Dermis microvascular lymphatic vessel endothelial cell (primary cell): ENCODE measurements around the gene GRPEL1. TPM values are rescaled to one million over a fixed set of nuclear protein-coding genes. Genes with fewer than 3 reads are reported as not detected.
"Not testable (repeated sequence)": the region's sequence is repeated elsewhere in the genome, so short reads cannot be mapped to it uniquely, and the experiment has no call there.

Experiments
- DNase-seq, 2 donors: peaks; one replicate each; pipeline versions ENCODE4 v3.0.0 to v3.0.0-alpha.2; 2010; ENCODE audit warnings: low read depth in 2 of 2
- total RNA-seq: library from RNA; depleted of rRNA; stranded (reverse); fragments of >200 nt; gene quantifications from 2 replicates; pipeline ENCODE4 v1.2.1, GENCODE V29; 2014

GRPEL1 gene
- total RNA-seq, 1 donor from 2014 or later = 18.7 TPM

DNA sequence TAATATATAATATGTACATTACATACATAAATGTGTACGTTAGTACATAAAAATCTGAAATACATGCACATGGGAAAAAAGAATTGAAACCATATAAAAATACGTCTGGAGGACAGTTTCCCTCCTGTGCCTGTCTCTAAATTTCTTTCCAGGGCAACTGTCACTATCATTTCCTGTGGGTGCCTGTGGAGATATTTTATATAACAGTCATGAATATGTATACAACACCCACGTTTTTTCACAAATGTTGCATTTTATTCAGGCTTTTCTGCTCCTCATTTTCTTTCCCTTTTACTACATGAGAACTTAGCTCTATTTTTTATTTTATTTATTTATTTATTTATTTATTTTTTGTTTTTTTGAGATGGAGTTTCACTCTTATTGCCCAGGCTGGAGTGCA lies 24.2 kb upstream of the GRPEL1 start:
- no peak for DNase-seq

DNA sequence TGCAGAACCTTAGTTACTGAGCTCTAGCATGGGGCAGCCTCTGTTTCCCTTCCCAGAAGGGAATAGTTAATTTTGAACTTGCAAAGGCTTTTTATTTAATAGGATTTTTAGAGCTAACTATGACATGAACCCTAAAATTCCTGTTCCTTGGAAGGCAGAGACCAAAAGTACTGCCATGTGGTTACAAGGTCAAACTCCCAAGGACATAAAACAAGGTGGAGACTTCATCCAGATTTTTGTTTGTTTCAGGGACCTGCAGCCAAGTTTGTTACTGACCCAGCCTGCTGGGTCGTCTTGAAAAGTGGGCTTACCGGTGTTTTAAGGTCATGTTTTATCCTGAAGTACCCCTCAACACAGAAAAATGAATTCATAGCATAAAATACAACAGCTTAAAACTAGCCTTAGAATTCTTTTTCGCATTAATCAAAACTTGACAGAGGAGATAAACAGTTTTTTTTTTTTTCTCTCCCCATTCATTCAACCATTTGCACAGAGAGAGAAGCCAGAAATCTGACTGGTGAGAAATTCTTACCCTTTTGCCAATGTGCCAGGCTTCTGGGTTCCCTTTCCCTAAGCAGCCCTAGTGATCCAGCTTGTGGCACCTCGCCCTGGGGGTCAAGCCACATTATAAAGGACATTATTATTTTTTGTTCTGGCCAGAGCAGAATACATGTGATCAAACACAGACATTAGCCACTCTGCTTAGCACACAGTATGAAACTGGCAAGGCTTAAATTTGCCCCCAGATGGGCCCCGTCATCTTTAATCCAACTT lies 21.5 kb upstream of the GRPEL1 start:
- no peak for DNase-seq

DNA sequence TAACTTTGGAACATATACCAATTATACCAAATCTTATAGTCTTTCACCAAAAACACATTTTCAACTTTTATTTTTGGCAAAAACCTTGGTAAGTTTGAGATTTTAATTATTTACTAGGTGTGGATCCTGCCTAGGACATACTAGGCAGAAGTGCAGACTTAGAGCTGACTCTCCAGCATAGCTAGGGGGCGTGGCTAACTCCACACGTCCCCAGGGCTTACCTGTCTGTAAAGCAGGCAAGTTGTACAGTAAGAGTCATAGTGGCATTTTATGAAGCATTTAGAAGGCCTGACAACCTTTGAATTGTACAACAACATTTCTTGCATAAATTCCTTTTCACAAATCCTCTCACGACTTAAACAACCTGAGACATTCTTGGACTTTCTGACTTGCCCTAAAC lies 19.2 kb upstream of the GRPEL1 start:
- no peak for DNase-seq

DNA sequence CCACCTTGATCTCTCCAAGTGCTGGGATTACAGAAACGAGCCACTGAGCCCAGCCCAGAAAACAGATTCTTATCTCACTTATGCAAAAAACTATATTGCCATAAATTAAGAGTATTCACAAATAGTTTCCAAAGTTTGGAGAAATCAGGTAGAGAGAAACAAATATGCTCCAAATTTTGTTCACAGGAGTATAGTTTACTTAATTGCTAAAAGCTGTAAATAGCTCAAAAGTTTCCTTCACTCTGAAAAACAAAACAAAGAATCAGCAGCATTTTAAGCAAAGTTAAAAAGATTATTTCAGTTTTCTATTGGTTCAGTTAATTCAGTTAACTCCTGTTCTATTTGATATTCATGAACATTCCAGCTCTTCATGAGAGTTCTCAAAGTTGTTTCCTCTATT lies 18.5 kb upstream of the GRPEL1 start:
- DNase-seq = no peak

DNA sequence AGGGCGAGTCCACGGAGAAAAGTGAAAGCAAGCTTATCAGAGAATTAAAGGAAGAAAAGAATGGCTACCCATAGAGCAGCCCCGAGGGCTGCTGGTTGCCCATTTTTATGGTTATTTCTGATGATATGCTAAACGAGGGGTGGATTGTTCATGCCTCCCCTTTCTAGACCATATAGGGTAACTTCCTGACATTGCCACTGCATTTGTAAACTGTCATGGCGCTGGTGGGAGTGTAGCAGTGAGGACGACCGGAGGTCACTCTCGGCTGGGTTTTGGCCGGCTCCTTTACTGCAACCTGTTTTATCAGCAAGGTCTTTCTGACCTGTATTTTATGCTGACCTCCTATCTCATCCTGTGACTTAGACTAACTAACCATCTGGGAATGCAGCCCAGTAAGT lies 16.7 kb upstream of the GRPEL1 start:
- not testable (repeated sequence) for DNase-seq

DNA sequence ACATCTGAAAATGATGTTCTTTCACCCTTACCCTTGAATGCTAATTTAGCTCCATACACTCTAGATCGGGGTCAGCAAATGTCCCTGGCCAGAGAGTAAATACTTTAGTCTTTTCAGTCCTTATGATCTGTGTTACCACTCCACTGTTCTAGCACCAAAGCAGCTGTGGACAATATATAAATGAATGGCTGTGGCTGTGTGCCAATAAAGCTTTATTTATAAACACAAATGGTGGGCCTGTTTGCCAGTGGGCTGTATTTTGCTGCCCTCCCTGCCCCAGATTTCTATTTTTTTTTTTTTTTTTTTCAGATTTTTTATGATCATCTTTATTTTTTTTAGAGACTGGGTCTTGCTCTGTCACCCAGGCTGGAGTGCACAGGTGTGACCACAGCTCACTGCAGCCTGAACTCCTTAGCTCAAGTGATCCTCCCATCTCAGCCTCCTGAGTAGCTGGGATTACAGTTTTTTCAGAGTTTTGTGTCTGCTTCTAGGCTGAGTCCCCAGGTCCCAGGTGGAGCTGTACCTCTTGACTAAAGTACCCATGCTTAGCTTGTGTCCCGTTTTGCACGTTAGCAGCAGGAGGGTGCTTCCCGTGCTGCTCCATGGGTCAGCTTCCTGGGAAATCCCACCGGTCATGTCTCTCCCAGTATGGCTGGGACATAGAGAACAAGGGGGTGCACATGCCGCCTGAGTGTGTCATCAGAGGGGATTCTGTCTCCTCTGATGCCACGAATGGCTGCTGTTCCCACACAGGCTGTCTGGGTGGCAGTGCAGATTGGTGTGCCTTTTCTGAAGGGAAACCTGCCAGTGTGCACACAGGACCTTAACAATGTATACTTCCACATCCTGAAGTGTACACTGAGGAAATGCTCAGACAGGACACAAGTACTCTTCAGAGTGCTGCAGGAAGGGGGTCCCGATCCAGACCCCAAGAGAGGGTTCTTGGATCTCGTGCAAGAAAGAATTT lies 16.0 kb upstream of the GRPEL1 start:
- no peak for DNase-seq

DNA sequence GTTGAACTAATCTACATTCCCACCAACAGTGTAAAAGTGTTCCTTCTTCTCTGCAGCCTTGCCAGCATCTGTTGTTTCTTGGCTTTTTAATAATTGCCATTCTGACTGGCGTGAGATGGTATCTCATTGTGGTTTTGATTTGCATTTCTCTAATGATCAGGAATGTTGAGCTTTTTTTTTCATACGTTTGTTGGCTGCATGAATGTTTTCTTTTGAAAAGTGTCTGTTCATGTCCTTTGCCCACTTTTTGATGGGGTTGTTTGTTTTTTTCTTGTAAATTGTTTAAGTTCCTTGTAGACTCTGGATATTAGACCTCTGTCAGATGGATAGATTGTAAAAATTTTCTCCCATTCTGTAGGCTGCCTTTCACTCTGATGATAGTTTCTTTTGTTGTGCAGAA lies 12.0 kb upstream of the GRPEL1 start:
- DNase-seq = not testable (repeated sequence)

DNA sequence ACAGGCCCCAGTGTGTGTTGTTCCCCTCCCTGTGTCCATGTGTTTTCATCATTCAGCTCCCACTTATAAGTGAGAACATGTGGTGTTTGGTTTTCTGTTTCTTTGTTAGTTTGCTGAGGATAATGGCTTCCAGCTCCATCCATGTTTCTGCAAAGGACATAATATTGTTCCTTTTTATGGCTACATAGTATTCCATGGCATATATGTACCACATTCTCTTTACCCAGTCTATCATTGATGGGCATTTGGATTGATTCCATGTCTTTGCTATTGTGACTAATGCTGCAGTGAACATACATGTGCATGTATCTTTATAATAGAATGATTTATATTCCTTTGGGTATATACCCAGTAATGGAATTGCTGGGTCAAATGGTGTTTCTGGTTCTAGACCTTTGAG lies 11.6 kb upstream of the GRPEL1 start:
- DNase-seq = not testable (repeated sequence)

DNA sequence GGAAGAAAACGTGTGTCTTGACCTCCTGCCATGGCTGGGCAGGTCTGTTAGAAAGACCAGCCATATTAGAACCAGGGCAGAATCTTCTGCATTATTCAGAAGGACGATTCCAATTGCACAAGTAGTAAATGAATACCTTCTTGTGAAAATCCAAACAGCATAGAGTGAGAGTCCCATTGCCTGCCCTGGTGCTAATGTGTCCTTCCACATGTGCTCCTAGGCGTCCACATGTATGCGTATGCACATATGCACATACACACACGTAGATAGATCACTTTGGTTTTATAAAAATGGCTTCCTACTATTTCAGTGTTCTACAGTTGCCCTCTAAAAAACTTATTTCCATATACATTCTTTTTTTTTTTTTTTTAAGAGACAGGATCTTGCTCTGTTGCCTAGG lies 10.2 kb upstream of the GRPEL1 start:
- DNase-seq = no peak

DNA sequence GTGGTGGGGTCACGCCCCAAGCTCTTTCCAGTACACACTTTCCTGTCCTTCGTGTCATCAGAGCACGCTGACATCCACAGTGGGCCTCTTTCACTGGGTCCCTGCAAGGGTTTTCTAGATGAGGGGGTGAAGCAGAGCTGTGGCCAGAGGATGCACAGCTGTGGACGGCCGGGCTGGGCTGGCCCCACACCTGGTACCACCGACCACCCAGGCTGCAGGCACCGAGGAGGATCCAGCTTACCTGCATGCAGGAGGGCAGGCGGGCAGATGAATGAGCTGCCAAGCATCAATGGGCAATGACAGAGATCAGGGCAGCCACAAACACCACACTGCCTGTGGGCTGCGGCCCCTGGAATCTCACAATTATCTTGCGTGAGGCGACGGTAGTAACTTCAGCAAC lies 9.5 kb upstream of the GRPEL1 start:
- DNase-seq = no peak

DNA sequence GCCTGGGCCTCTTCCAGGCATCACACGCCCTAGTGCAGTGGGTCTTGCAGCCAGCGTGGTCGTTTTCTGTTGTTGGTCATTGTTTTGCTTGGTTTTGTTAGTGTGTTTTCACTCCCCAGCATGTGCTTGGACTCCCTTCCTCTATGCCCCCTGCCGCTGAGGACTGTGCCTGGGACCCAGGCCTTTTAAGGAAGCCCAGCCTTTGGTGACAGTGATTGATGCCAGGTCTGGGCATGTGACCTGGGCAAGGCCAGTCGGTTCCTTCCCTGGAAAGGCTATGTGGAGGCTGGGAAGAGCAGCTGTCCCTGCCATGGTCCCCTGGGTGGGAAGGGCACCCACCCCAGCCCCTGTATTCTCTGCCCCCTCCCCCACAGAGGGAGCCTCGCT lies 8.8 kb upstream of the GRPEL1 start:
- no peak for DNase-seq

DNA sequence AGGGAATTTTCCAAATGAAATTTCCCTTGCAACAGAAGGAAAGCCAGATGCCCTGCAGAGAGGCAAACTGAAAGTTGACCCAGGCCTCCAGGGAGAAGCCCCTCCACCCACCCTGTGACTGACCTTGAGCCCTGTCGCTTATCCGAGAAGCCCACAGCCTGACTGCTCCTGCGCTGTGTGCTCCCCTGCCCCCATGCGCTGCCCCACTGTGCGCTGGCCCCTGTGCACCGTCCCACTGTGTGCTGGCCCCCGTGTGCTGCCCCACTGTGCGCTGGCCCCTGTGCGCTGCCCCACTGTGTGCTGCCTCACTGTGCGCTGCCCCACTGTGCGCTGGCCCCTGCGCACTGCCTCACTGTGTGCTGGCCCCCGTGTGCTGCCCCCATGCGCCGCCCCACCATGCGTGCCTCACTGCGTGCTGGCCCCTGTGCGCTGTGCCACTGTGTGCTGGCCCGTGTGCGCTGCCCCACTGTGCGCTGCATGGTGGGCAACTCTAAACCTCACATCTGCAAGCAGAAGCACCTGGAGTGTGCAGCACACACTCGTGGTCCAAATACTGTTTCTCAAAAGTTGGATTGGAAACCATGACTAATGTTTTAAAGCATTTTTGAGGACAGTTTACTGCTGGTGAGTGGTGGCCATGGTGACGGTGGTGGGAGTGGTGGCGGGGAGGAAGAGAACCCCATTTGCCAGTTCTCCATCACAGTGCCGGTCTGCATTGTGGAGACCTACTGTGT lies 8.3 kb upstream of the GRPEL1 start:
- no peak for DNase-seq

DNA sequence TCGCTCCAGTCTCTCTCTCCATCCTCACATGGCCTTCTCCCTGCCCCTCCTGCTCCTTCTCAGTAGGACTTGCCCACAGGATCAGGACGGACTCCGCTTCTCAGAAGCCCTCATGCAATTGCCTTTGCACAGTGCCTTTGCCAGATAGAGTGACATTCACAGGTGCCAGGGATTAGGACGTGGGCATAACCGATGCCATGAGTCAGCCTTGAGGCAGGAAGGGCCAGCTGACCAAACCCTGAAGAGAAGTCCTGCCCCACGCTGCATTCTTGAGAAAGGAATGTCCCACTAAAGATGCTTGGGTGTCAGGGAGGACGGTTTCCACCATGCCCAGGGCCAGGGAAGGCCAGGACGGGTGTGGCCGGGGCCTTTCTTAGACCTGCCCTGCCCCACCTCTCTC lies 6.6 kb upstream of the GRPEL1 start:
- DNase-seq = no peak

DNA sequence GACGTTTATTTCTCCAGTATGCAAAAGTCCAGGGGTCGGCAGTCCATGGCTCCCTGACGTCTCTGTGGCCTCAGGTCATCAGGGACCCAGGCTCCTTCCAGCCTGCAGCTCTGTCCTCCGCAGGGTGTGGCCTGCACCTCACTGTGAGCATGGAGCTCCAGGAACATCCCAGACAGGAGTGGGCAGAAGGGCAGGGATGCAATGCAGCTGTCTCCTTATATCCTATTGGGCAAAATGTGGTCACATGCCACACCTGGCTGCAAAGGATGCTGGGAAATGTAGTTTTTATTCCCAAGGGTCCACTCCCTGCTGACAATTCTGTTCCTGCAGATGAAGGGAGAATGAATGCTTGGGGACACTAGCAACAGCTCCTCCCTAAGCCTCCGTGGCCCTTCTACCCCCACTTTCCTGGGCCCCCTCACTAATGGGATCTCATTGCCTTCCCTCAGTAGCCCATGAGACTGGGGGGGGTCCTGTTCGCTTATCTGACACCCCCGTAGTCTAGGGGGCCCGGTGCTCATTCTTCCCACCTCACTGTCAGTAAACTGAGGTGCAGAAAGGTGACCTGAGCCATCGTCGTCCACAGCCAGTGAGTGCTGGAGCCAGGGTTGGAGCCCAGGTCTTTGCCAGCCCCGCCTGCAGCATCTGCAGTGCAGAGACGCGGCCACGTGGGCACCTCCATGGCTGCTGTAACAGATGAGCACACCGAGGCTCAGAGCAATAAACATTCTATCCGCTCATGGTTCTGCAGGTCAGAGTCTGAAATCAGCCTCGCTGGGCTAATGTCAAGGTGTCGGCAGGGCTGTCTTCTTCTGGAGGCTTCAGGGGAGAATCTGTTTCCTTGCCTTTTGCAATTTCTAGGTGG lies 5.9 kb upstream of the GRPEL1 start:
- peak; percentile 35 to 60 for DNase-seq

DNA sequence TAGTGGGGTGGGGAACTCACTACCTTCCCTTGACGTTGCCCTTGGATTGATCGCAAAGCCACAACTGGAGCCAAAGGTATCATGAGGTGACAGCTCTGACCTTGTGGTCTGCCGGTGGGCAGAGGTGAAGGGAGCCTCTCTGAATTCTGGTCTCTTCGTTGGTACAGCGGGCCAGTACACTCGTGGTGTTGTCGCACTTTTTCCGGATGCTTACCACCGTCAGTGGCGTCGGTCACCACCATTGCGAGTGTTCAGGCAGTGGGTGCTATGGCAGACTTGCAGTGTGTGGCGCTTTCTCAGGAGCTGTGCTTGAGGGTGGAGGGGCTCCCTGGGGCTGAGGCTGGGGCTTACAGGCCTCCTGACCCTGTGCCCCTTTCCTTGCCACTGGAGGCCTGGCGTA lies 5.2 kb upstream of the GRPEL1 start:
- DNase-seq = no peak

DNA sequence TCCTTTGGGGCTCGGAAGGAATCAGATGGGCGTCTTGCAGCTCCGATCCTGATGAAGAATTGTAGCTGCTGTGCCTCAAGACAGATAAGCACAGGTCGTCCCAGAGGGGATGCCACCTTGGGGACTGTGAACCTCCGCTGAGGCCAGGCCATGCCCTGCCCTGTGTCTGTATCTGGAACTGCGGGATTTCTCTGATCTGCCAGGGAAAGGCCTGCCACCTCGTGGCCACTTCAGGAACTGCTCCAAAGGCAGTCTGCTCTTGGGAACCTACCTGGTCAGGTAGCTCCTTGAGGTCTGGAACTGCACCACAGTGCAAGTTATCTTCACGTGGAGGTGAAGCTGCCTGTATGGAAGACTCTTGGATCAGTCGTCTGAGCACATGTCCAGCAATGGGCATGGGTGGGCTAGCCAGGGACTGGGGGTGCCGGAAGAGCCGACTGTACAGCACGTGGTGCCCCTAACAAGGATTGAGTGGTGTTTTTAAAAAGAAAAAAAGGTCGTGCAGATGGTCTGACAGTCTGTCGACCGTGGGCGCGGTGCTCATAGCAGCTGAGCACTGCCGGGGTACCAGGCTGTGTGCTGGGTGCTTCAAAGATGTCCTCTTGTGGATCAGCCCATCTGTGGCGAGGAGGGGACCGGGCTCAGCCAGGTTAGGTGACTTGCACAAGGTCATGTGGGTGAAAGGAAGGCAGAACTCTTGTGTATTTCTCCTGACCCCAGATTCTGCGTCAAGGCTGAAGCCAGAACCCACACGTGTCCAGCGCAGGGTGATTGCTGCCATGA lies 3.1 kb upstream of the GRPEL1 start:
- DNase-seq = peak; percentile 60 to 75

DNA sequence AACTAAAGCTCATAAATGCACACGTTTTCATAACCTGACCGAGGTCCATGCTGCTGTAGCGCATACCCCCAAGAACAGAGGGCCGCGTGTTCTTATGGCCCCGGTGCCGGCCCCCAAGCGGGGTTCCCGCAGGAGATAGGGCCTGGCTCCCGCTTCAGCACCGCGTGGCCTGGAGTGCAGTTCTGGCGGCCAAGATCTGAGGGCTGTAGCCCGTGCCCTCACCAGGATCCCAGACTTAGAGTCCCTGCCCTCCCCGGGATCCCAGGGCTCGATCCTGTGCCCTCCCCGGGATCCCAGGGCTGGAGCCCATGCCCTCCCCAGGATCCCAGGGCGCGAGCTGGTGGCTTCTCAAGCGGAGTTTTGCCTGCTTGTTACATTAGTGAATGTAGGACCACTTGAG lies 1.0 kb upstream of the GRPEL1 start:
- DNase-seq = peak in 1 of 2 donors; percentile 23

DNA sequence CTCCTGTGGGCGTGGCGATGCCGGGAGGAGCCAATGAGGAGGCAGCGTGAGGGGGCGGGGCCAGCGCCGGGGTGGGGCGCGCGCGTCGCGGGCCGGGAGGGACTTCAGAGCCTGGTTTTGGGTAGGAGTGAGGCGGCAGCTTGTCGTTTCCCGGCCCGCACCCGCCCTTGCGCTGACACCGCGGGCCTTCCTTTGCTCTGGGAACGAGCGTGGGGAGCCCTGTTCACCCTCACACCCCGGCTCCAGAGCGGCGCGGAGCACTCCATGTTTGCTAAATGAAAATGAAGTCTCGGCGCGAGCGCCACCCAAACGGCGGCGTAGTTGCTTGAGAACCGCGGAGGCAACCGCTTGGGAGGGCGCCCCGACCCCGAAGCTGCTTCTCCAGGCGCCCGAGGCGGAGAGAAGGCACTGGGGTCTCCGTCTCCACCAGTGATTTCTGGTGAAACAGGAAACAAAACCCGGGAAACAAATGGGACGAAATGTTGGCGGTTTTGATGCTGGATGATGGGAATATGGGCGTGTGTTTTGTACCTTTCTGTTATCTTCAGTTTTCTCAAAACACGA lies 497 bp upstream of the GRPEL1 start:
- no peak for DNase-seq

DNA sequence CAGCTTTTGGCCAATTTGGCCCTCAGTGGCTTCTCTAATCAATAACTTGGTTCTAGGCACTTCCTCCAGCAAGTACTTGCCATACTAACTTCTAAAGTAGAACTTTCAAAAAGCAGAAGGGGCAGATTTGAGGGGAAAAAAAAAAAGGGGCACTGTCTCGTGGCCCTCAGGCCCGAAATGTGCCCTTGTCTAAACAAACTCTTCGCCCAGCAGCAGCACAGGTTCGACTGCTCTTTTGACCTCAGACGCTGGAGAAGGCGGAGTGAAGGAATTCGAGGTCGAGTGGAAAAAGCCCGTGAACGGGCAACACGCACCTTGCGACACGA lies 775 bp downstream of the GRPEL1 start:
- DNase-seq = no peak

DNA sequence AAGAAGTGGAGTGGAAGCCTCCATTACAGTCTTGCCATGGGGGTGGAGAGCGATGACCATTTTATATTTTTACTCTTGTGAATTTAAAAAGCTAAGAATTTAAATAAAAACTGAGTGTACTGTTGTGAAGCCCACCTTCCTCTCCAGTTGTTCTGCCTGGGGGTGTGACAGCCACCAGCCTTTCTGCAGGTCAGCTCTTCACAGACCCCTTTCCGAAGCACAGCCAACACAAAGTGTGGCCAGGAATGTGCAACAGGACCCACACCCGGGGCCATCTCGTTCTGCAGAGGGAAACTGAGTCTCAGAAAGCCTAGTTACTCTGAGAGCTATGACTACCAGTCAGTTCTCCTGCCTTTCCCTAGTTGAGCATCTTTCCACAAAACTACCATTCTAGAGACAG lies 1.4 kb downstream of the GRPEL1 start:
- DNase-seq = no peak
